KMS-11 (cell line): ENCODE results near the gene PDXDC1.

ENCODE experiments used
- H2AFZ ChIP-seq: fragments of 200-600 bp; sonication (generic); 2 replicates; pipeline ENCODE4 v1.6.1; 2016; ENCODE audit warnings: antibody characterized with exemption, mixed run types, low read depth
- H3K27ac ChIP-seq: fragments of 200-600 bp; sonication (generic); 2 replicates; pipeline ENCODE4 v1.6.1; 2016; ENCODE audit warnings: mild to moderate bottlenecking, mixed run types
- H3K27me3 ChIP-seq: fragments of 200-600 bp; sonication (generic); 2 replicates; pipeline ENCODE4 v1.6.1; 2017; ENCODE audit warnings: mild to moderate bottlenecking, low read depth, mixed run types, moderate library complexity; ENCODE audit not compliant: insufficient read depth
- H3K36me3 ChIP-seq: fragments of 200-600 bp; sonication (generic); 2 replicates; pipeline ENCODE4 v1.6.1; 2017; ENCODE audit warnings: mild to moderate bottlenecking, mixed run types; ENCODE audit not compliant: insufficient read depth
- H3K4me1 ChIP-seq: fragments of 200-600 bp; sonication (generic); 2 replicates; pipeline ENCODE4 v1.6.1; 2016; ENCODE audit warnings: mild to moderate bottlenecking, low read depth, mixed run types; ENCODE audit not compliant: poor library complexity, severe bottlenecking
- H3K4me2 ChIP-seq: fragments of 200-600 bp; sonication (generic); 2 replicates; pipeline ENCODE4 v1.7.0; 2016; ENCODE audit warnings: mild to moderate bottlenecking, mixed run types
- H3K4me3 ChIP-seq: fragments of 200-600 bp; sonication (generic); IDR thresholded peaks from 2 replicates; pipeline ENCODE4 v1.6.1; 2017; ENCODE audit warnings: low read depth, low read length, mixed read lengths; ENCODE audit not compliant: insufficient read depth
- H3K79me2 ChIP-seq: fragments of 200-600 bp; sonication (generic); 2 replicates; pipeline ENCODE4 v1.6.1; 2016; ENCODE audit warnings: low read depth, mixed run types; ENCODE audit not compliant: insufficient read depth
- H3K9ac ChIP-seq: fragments of 200-600 bp; sonication (generic); 2 replicates; pipeline ENCODE4 v1.6.1; 2016; ENCODE audit warnings: mild to moderate bottlenecking, mixed run types
- H4K20me1 ChIP-seq: fragments of 200-600 bp; sonication (generic); 2 replicates; pipeline ENCODE4 v1.6.1; 2016; ENCODE audit warnings: mild to moderate bottlenecking, mixed run types; ENCODE audit not compliant: insufficient read depth
- TF ChIP-seq, protein P1 (sequence below): fragments of 200-600 bp; sonication (generic); conservative IDR thresholded peaks from 2 replicates; pipeline ENCODE4 v1.6.1; 2017; ENCODE audit warnings: low read depth, mild to moderate bottlenecking, antibody characterized with exemption, low read length, moderate library complexity, mixed read lengths

PDXDC1 gene

DNA sequence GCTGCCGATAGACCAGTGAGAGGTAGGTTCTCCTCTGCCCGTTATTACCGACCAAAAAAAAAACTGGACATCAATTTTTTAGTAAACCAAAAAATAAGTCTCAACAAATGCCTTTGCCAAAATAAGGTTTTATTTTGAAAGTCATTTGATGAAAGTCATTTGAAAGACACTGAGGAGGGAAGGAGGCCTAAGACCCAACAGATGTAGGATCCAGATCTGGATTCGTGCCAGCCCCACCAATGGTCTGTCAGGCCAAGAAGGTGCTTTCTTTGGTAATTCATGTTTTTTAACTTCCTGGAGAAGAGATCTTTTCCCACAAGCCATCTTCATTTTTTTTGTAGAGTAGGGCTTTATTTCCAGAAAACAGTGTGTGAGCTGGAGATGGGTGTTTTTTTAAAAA is 62.9 kb downstream of the PDXDC1 start:
- no peaks in the 10 kb centered on the region for H3K79me2 ChIP-seq
- H2AFZ ChIP-seq: no peak overlapping the region
- no peaks in the 10 kb centered on the region for H4K20me1 ChIP-seq
- no peak overlapping the region for H3K4me2 ChIP-seq
- no peak overlapping the region for H3K9ac ChIP-seq
- H3K36me3 ChIP-seq: peaks cover 4% of the 10 kb centered on the region; the same call in 1 of the 2 replicates
- H3K4me3 ChIP-seq: no peak overlapping the region
- peaks cover 7% of the 10 kb centered on the region for H3K4me1 ChIP-seq
- H3K27ac ChIP-seq: no peak overlapping the region
- H3K27me3 ChIP-seq: no peaks in the 10 kb centered on the region
- TF ChIP-seq, protein P1, sequence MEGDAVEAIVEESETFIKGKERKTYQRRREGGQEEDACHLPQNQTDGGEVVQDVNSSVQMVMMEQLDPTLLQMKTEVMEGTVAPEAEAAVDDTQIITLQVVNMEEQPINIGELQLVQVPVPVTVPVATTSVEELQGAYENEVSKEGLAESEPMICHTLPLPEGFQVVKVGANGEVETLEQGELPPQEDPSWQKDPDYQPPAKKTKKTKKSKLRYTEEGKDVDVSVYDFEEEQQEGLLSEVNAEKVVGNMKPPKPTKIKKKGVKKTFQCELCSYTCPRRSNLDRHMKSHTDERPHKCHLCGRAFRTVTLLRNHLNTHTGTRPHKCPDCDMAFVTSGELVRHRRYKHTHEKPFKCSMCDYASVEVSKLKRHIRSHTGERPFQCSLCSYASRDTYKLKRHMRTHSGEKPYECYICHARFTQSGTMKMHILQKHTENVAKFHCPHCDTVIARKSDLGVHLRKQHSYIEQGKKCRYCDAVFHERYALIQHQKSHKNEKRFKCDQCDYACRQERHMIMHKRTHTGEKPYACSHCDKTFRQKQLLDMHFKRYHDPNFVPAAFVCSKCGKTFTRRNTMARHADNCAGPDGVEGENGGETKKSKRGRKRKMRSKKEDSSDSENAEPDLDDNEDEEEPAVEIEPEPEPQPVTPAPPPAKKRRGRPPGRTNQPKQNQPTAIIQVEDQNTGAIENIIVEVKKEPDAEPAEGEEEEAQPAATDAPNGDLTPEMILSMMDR: no peak

DNA sequence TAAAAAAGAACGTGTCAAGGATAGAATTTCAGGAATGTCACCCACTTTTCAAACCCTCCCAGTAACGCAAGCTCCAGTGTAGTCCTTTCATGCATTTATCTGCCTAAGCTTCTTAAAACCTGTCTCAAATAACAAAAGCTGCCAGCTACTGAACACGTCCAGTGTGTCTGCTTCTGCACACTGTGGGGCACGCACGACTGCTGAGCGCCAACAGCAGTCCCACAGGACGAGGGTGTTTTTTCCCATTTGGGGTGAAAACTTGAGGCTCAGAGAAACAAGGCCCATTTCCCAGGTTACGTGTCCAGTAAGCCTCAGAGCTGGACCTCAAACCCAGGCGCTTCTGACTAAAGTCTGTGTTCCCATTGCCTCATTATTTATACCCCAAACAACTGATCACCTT is 63.9 kb downstream of the PDXDC1 start:
- TF ChIP-seq, protein P1: no peak
- Histone ChIP-seq H3K4me2 (no peak overlapping the region), H3K27ac (no peak overlapping the region), H2AFZ (no peak overlapping the region), H3K79me2 (no peaks in the 10 kb centered on the region), H3K36me3 (peaks cover 1% of the 10 kb centered on the region; the same call in 1 of the 2 replicates), H3K4me1 (no peaks in the 10 kb centered on the region), H3K27me3 (no peaks in the 10 kb centered on the region), H3K9ac (no peak overlapping the region), H4K20me1 (no peaks in the 10 kb centered on the region), H3K4me3 (no peak overlapping the region)

DNA sequence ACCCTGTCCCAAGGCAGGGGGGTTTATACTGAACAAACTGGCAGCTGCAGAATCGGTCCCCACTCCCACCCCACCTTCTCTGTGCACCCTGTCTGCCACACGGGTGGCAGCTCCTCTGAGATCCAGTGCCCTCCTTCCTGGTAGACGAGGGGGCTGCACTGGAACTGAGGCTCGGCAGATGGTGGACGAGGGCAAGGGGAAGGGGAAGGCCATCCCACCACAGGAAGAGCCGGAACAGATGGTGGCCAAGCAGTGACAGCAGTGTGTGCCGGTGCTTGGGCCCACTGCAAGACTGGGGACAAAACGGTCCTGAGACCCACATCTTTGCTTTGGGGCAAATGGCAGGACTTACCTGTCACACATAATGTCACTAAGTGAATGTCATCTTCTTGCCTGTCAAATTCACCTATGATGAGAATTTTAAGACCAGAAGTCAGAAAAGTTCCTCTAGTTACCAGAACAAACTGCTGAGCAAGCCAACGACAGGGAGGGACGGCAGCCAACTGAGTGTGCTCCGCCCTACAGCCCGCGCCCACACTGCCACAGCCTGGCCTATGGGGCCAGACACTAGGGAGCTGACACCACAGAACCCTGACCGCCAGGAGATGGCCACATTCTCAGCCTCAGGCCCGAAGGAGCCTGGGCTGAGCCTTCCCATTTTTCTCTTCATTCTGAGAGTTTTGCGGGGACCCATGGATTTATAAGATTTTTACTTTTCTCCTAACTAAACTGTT is 66.6 kb downstream of the PDXDC1 start:
- Histone ChIP-seq H3K4me1 (no peaks in the 10 kb centered on the region), H3K4me2 (no peak overlapping the region), H3K79me2 (no peaks in the 10 kb centered on the region), H3K4me3 (no peak overlapping the region), H3K27ac (no peak overlapping the region), H3K36me3 (no peaks in the 10 kb centered on the region), H4K20me1 (no peaks in the 10 kb centered on the region), H3K9ac (no peak overlapping the region), H3K27me3 (no peaks in the 10 kb centered on the region), H2AFZ (no peak overlapping the region)
- TF ChIP-seq, protein P1: no peak

DNA sequence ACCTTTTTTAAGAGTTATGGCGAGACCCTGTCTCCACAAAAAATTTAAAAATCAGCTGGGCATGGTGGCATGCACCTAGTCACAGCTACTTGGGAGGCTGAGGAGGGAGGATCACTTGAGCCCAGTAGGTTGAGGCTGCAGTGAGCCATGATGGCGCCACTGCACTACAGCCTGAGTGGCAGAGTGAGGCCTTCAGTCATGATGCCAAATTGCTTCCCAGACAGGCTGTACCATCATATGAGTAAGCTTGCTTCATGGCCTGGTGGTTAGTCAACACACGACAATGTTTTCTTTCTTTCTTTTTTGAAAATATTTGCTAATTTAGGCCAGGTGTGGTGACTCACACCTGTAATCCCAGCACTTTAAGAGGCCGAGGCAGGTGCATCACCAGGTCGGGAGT is 68.5 kb downstream of the PDXDC1 start:
- Histone ChIP-seq H3K4me3 (no peak overlapping the region), H3K79me2 (no peaks in the 10 kb centered on the region), H3K4me1 (no peaks in the 10 kb centered on the region), H4K20me1 (no peaks in the 10 kb centered on the region), H3K27me3 (no peaks in the 10 kb centered on the region), H2AFZ (no peak overlapping the region), H3K9ac (no peak overlapping the region), H3K36me3 (no peaks in the 10 kb centered on the region; the same call in 1 of the 2 replicates), H3K4me2 (no peak overlapping the region), H3K27ac (no peak overlapping the region)
- TF ChIP-seq, protein P1: no peak
